ENCODE results near the gene SORCS2. TPM values are rescaled to one million over a fixed set of nuclear protein-coding genes. Genes with fewer than 3 reads are reported as not detected.

Gene SORCS2
- total and polyA plus RNA-seq, 9 donors: 7.4 to 24.9 (median 13.0) TPM

- Histone ChIP-seq H3K4me3 (ENCODE audit: low read length) (no peak overlapping the region), H3K27ac (ENCODE audit: low read length) (no peak overlapping the region), H3K36me3 (ENCODE audit: control insufficient read depth, insufficient read depth, low read length) (no peaks in the 10 kb centered on the region), H3K4me1 (ENCODE audit: control insufficient read depth, insufficient read depth, low read length) (peaks cover 28% of the 10 kb centered on the region), H3K27me3 (ENCODE audit: control insufficient read depth, insufficient read depth, low read length) (no peaks in the 10 kb centered on the region), H3K9me3 (replicated peaks; ENCODE audit: control insufficient read depth, low read depth, low read length) (no peaks in the 10 kb centered on the region)
- WGBS (ENCODE audit: insufficient coverage): 43% methylated on average over 3 of the region's 4 CpGs
- DNase-seq: peak; percentile 33
Measured at GRCh38 chr4:7546809-7547367, 354.6 kb downstream of the SORCS2 start.

GRCh38 chr4:7547368-7548040, 355.2 kb downstream of the SORCS2 start:
- WGBS (ENCODE audit: insufficient coverage): 65% methylated on average over 9 of the region's 10 CpGs
- Histone ChIP-seq H3K4me3 (ENCODE audit: low read length) (no peak overlapping the region), H3K9me3 (replicated peaks; ENCODE audit: control insufficient read depth, low read depth, low read length) (peaks cover 4% of the 10 kb centered on the region), H3K27me3 (ENCODE audit: control insufficient read depth, insufficient read depth, low read length) (no peaks in the 10 kb centered on the region), H3K4me1 (ENCODE audit: control insufficient read depth, insufficient read depth, low read length) (peaks cover 28% of the 10 kb centered on the region), H3K36me3 (ENCODE audit: control insufficient read depth, insufficient read depth, low read length) (no peaks in the 10 kb centered on the region), H3K27ac (ENCODE audit: low read length) (no peak overlapping the region)
- DNase-seq: no peak

GRCh38 chr4:7549866-7550265, 357.5 kb downstream of the SORCS2 start:
- H3K27ac ChIP-seq (ENCODE audit: low read length): no peak overlapping the region
- DNase-seq: no peak
- WGBS (ENCODE audit: insufficient coverage): 73% methylated on average over 7 of the region's 7 CpGs

GRCh38 chr4:7552466-7552865, 360.1 kb downstream of the SORCS2 start:
- WGBS (ENCODE audit: insufficient coverage): no CpG with 5 or more reads among the region's 3 CpGs
- DNase-seq: no peak
- Histone ChIP-seq H3K27ac (ENCODE audit: low read length) (no peak overlapping the region), H3K4me3 (ENCODE audit: low read length) (no peak overlapping the region), H3K9me3 (replicated peaks; ENCODE audit: control insufficient read depth, low read depth, low read length) (peaks cover 15% of the 10 kb centered on the region), H3K36me3 (ENCODE audit: control insufficient read depth, insufficient read depth, low read length) (no peaks in the 10 kb centered on the region), H3K4me1 (ENCODE audit: control insufficient read depth, insufficient read depth, low read length) (peaks cover 14% of the 10 kb centered on the region), H3K27me3 (ENCODE audit: control insufficient read depth, insufficient read depth, low read length) (no peaks in the 10 kb centered on the region)

More at GRCh38 chr4:7549866-7550265, 357.5 kb downstream of the SORCS2 start:
- Histone ChIP-seq H3K4me1 (ENCODE audit: control insufficient read depth, insufficient read depth, low read length) (peaks cover 28% of the 10 kb centered on the region), H3K4me3 (ENCODE audit: low read length) (no peak overlapping the region), H3K9me3 (replicated peaks; ENCODE audit: control insufficient read depth, low read depth, low read length) (peaks cover 15% of the 10 kb centered on the region), H3K27me3 (ENCODE audit: control insufficient read depth, insufficient read depth, low read length) (no peaks in the 10 kb centered on the region), H3K36me3 (ENCODE audit: control insufficient read depth, insufficient read depth, low read length) (no peaks in the 10 kb centered on the region)

GRCh38 chr4:7553280-7553679, 360.9 kb downstream of the SORCS2 start:
- Histone ChIP-seq H3K4me1 (ENCODE audit: control insufficient read depth, insufficient read depth, low read length) (peaks cover 12% of the 10 kb centered on the region), H3K9me3 (replicated peaks; ENCODE audit: control insufficient read depth, low read depth, low read length) (peaks cover 15% of the 10 kb centered on the region), H3K4me3 (ENCODE audit: low read length) (no peak overlapping the region), H3K27ac (ENCODE audit: low read length) (no peak overlapping the region), H3K27me3 (ENCODE audit: control insufficient read depth, insufficient read depth, low read length) (no peaks in the 10 kb centered on the region), H3K36me3 (ENCODE audit: control insufficient read depth, insufficient read depth, low read length) (no peaks in the 10 kb centered on the region)
- WGBS (ENCODE audit: insufficient coverage): no CpG with 5 or more reads among the region's 1 CpG
- DNase-seq: no peak

GRCh38 chr4:7554905-7555304, 362.6 kb downstream of the SORCS2 start:
- 68% methylated on average over 3 of the region's 3 CpGs for WGBS (ENCODE audit: insufficient coverage)
- Histone ChIP-seq H3K27ac (ENCODE audit: low read length) (no peak overlapping the region), H3K4me3 (ENCODE audit: low read length) (no peak overlapping the region), H3K4me1 (ENCODE audit: control insufficient read depth, insufficient read depth, low read length) (peaks cover 11% of the 10 kb centered on the region), H3K27me3 (ENCODE audit: control insufficient read depth, insufficient read depth, low read length) (no peaks in the 10 kb centered on the region), H3K9me3 (replicated peaks; ENCODE audit: control insufficient read depth, low read depth, low read length) (peaks cover 15% of the 10 kb centered on the region), H3K36me3 (ENCODE audit: control insufficient read depth, insufficient read depth, low read length) (no peaks in the 10 kb centered on the region)
- DNase-seq: no peak

- H3K27me3 ChIP-seq (ENCODE audit: control insufficient read depth, insufficient read depth, low read length): no peaks in the 10 kb centered on the region
- no peaks in the 10 kb centered on the region for H3K4me1 ChIP-seq (ENCODE audit: control insufficient read depth, insufficient read depth, low read length)
- H3K4me3 ChIP-seq (ENCODE audit: low read length): no peak overlapping the region
- peaks cover 15% of the 10 kb centered on the region for H3K9me3 ChIP-seq (replicated peaks; ENCODE audit: control insufficient read depth, low read depth, low read length)
- no peak overlapping the region for H3K27ac ChIP-seq (ENCODE audit: low read length)
- no peak for DNase-seq
- no peaks in the 10 kb centered on the region for H3K36me3 ChIP-seq (ENCODE audit: control insufficient read depth, insufficient read depth, low read length)
Measured at GRCh38 chr4:7556558-7556957, 364.2 kb downstream of the SORCS2 start.

GRCh38 chr4:7557456-7557855, 365.1 kb downstream of the SORCS2 start:
- no peaks in the 10 kb centered on the region for H3K27me3 ChIP-seq (ENCODE audit: control insufficient read depth, insufficient read depth, low read length)
- no peak overlapping the region for H3K27ac ChIP-seq (ENCODE audit: low read length)
- no peak overlapping the region for H3K4me3 ChIP-seq (ENCODE audit: low read length)
- WGBS (ENCODE audit: insufficient coverage): no CpG with 5 or more reads among the region's 7 CpGs
- no peaks in the 10 kb centered on the region for H3K4me1 ChIP-seq (ENCODE audit: control insufficient read depth, insufficient read depth, low read length)
- no peak for DNase-seq
- no peaks in the 10 kb centered on the region for H3K36me3 ChIP-seq (ENCODE audit: control insufficient read depth, insufficient read depth, low read length)
- H3K9me3 ChIP-seq (replicated peaks; ENCODE audit: control insufficient read depth, low read depth, low read length): peaks cover 12% of the 10 kb centered on the region

GRCh38 chr4:7558436-7558835, 366.1 kb downstream of the SORCS2 start:
- Histone ChIP-seq H3K27me3 (ENCODE audit: control insufficient read depth, insufficient read depth, low read length) (no peaks in the 10 kb centered on the region), H3K9me3 (replicated peaks; ENCODE audit: control insufficient read depth, low read depth, low read length) (peaks cover 2% of the 10 kb centered on the region), H3K4me1 (ENCODE audit: control insufficient read depth, insufficient read depth, low read length) (no peaks in the 10 kb centered on the region), H3K4me3 (ENCODE audit: low read length) (no peak overlapping the region), H3K27ac (ENCODE audit: low read length) (no peak overlapping the region), H3K36me3 (ENCODE audit: control insufficient read depth, insufficient read depth, low read length) (no peaks in the 10 kb centered on the region)
- 94% methylated on average over 7 of the region's 7 CpGs for WGBS (ENCODE audit: insufficient coverage)
- DNase-seq: no peak

- Histone ChIP-seq H3K4me3 (ENCODE audit: low read length) (no peak overlapping the region), H3K27ac (ENCODE audit: low read length) (no peak overlapping the region), H3K4me1 (ENCODE audit: control insufficient read depth, insufficient read depth, low read length) (no peaks in the 10 kb centered on the region), H3K36me3 (ENCODE audit: control insufficient read depth, insufficient read depth, low read length) (no peaks in the 10 kb centered on the region), H3K9me3 (replicated peaks; ENCODE audit: control insufficient read depth, low read depth, low read length) (no peaks in the 10 kb centered on the region), H3K27me3 (ENCODE audit: control insufficient read depth, insufficient read depth, low read length) (no peaks in the 10 kb centered on the region)
- 81% methylated on average over 7 of the region's 7 CpGs for WGBS (ENCODE audit: insufficient coverage)
- DNase-seq: no peak
Measured at GRCh38 chr4:7559316-7559715, 367.0 kb downstream of the SORCS2 start.
